GM18909 (cell line): ENCODE results near the gene PARVA.
"Not testable (repeated sequence)": the region's sequence is repeated elsewhere in the genome, so short reads cannot be mapped to it uniquely, and the experiment has no call there.

Experiments
- ATAC-seq: cut with Tn5 transposase; IDR thresholded peaks from one replicate; pipeline ENCODE4 v1.9.1; 2021; ENCODE audit warnings: mild to moderate bottlenecking; ENCODE audit not compliant: unreplicated experiment, poor library complexity

PARVA gene

DNA sequence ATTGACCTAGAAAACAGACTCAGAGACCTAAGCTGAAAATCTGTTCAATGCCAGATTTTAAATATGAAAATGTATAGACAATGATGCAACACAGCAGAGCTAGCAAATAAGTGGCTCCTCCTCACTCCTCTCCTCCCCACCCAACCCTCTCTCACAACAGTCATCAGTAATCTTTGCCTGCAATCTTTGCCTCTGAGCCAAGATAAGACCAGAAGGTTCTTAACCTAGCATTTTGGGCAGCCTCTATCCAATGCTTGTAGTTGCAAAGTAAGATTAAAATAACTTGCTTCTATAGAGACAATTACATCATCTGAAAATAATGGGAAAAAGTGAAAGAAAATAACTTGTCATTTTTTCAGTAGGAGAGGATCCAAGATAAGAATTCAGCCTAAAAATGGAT, 117.3 kb downstream of the PARVA start:
- no peak for ATAC-seq

DNA sequence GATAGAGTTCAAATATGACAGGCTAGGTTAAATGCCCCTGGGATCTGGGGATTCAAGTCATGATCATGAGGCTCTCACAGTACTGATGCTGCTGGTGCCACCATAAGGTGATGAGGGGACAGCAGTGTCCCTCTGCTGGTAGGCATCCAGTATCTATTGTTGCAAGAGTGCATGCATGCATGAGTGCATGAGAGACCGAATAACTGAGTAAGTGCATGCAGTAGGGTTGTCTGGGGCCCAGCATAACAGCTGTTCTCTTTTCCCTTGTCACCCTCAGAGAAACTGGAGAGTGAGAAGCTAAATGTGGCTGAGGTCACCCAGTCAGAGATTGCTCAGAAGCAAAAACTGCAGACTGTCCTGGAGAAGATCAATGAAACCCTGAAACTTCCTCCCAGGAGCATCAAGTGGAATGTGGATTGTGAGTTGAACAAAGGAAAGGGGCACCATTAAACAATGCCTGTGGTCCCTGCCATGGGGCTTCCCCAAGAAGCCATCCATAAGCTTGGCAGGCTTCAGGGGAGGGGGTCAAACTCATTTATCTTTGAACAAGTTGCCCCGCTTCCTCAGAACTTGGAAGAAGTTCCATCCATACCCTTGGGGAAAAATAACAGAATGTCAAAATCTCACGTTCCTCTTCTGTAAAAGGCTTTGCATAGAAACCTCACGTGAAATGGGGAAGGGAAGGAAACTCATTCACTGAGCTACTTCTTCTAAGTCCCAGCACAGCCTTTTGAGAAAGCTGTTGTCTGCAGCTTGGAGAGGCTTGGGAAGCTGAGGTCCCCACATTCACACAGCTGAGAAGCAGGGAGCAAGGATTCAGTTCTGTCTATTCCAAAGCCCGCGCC, 119.0 kb downstream of the PARVA start:
- ATAC-seq, result no peak

DNA sequence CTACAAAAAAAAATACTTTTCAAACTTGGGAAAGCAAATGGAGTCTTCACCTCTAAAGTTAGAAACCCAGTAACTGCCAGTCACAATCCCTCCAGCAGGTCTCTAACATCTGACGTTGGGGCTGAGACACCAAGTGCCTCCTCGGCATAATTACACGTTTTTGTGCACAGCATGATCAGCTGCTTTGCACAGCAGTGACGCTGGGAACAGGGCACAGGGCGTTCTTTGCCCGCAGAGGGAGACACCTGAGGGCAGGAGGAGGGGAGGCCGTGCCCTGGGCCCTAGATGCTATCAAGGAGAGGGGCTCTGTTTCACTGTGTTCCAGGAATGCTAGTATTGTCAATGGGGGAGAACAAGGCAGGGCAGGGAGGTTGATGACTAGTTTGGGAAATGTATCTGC, 120.1 kb downstream of the PARVA start:
- no peak for ATAC-seq

DNA sequence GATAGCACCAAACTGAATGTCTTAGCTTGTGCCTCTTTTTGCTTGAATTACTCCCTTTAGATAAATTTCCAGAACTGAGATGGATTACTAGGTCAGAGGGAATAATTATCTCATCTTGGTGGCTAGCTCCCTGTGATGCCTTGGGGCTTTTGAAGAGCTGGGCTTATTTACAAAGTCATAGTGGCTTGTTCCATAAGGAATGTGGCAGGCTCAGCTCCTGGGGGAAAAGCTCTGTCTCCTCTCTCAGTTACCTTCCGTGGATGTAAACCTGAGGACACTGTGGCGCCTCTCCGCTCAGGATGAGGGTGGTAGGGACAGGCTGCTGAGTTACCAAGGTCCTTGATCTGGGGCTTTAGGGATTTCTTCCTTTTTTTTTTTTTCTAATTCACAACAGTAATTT, 121.7 kb downstream of the PARVA start:
- ATAC-seq, result no peak

DNA sequence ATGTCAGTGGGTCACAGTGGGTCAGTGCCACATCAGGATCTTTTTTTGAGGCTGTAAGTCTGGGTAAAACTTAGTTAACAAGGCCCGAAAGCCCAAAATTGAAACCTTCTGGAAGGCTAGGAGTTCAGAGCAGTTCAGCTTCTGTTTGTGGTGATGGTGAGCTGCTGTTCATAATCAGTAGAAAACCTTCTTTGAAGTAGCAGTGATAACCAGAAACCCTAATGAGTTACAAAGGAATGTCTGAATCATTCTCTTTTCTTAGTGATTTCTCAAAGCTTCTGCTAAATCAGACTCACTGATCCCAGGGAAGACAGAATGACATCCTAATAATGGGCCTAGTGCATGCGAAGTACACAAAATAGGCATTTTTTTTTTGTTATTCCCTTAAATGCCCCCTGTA, 124.7 kb downstream of the PARVA start:
- ATAC-seq, result no peak

DNA sequence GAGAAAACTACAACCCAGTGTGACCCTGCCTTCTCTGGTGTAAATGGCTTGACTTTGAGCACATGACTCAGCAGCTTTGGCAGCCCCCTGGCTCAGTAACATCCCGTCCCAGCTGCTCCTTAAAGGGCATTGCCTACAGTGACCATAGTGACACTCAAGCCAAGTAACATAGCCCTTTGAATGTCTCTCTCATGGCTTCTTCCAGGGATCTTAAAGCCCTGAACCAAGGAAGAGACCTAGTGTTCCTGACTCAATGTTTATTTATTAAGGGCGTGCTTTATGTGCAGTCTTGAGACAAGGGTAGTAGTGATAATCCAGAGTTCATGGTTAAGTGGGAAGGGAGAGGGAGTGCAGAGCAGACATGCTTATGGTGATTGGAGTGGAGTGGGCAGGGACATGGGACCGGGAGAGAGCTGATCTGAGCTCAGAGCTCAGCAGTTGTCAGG, 125.7 kb downstream of the PARVA start:
- ATAC-seq, result no peak

DNA sequence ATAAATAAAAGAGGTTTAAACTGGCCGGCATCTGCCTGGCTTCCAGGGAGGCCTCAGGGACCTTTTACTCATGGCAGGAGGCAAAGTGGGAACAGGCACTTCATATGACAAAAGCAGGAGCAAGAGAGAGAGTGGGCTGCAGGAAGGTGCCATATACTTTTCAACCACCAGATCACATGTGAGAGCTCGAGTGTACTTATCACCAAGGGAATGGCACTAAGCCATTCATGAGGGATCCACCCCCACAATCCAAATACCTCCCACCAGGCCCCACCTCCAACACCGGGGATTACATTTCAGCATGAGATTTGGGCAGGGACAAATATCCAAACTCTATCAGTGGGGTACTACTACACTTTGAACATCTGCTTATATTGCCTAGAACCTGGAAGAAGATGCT, 126.5 kb downstream of the PARVA start:
- no peak for ATAC-seq

DNA sequence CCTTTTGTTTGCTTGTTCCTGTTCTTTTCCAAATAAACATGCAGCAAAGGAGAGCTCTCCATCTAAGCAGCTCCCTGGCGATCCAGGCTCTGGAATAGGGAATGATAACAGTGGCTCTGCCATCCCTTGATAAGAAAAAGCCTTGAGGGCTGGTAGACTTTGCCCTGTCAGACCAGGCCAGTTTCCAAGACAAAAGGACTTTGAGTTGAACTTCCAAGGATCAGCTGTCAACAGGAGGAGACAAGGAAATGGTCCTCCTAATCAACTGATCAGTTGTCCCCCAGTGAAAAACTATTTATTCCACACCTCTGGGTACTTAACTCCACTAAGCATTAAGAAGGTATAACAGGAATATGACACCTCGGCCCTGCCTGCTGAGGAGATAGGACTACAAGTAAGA, 127.8 kb downstream of the PARVA start:
- ATAC-seq, result no peak

DNA sequence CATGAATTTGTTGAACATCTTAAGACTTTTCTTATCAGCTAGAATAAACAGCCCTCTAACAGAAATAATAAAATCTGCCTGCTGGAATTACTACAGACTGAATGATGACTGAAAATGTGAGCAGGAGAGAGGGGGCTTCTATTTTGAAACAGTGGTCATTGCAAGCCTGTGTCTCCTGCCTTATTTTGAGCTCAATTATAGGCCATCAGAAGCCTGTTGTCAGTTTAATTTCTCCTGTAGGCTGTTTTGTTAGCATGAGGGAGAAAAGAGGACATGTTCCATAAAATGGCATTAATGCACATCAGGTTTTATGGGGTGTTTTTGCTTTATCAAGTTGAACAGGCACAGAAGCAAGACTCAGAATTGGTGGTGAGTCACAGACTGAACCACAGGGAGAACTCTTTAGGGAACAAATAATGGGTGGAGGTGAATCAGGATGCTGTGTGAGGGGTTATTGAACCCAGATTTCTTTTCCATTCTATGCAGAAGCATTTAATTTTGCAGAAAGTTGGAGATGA, 129.1 kb downstream of the PARVA start:
- no peak for ATAC-seq

DNA sequence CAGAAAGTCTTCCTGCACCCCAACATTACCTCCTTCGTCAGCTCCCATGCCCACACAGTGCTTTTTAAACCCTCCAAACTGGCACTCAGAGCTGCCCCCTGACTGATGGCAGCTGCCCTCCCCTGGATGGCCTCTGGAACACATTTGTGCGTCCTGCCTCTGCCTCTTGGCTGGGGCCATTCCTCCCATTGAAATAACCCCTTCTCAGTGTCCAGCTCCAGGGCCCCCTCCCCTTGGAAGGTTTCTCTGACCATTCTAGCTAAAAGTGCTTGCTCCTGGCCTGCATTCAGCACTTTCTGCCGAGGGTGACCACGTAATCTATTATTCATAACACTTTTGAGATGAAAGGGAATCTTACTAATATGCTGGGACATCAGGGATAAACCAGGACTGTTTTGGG, 130.0 kb downstream of the PARVA start:
- no peak for ATAC-seq

DNA sequence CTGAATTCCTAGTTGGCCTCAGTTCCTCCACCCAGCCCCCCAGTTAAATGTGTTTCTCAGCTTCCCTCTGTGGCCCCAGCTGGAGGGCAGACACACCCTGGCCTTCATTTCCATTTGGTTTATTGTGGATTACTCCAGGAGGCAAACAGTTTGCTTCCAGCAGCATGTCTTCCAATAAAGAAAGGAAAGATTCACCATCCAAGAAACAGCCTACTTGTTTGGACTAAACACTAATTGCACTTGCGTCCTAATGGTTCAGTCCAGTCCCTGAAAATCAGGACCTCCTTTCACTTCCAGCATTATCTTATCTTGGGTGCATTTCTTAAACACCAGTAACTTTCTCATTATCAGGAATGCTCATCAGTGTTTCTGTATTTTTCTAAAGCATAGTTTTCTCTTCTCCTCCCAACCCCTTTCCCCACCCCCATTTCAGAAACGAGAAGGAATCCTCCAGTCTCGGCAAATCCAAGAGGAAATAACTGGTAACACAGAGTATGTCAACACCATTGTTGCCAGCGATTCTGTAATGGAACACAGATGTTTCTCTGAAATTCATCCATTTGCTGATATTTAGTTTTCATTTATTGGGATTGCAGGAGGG, 130.9 kb downstream of the PARVA start:
- ATAC-seq, result no peak

DNA sequence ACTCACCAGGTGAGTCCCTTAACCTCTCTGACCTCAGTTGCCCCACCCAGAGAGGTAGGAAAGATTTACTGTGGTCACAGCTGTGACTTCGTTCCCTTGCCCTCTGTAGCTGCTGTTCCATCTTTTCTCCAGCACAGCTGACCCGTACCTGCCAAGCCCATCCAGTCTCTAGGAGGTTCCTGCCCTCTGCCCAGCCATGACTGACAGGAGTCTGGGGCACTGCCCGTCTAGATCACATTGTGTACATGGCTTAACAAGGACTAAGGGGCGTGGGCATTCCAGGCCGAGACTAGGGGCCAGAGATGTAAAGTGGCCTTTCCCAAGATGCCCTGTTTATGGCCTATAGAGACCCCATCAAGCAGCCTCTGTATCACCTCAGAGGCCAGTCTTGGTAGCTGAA, 132.0 kb downstream of the PARVA start:
- no peak for ATAC-seq

DNA sequence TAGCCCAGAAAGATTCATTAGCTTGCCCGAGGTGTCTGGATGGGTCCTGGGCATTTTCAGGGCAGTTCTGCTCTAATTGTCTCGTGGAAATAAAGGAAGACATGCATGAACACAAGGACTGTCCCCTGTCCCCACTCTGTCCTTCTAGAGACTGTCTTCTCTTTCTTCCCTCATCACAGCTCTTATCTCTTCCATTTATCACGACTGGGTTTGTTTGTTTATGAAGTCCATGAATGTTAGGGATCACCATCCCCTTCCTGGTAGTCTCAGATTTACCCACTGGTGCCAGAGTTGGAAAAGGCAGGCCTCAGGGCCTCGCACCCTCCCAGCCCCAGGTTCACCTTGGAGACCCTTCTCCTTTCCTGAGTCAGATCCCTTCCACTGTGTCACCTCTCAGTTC, 134.8 kb downstream of the PARVA start:
- ATAC-seq, result no peak

DNA sequence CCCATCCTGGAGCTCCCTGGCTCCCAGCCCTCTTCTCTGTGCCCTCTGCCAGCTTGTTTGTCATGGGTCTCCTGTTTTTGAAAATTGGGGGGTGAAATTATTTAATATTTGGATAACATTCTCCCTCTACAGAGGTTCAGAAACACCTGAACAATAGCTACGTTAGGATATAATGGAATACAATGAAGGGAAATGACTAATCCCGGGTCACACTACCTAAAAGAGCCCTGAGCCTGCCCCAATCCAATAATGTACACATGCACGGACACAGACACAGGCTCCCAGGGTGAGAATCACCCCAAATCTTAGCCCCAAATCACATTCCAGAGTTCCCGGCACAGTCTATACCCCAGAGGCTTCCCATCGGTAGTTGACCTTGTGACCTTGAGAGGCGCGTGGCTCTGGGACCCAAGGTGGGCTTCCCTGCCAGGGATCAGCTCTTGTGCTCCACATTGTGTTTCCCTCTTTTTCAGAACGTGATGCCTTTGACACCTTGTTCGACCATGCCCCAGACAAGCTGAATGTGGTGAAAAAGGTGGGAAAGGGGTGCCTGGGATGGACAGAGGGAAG, 135.5 kb downstream of the PARVA start:
- no peak for ATAC-seq

DNA sequence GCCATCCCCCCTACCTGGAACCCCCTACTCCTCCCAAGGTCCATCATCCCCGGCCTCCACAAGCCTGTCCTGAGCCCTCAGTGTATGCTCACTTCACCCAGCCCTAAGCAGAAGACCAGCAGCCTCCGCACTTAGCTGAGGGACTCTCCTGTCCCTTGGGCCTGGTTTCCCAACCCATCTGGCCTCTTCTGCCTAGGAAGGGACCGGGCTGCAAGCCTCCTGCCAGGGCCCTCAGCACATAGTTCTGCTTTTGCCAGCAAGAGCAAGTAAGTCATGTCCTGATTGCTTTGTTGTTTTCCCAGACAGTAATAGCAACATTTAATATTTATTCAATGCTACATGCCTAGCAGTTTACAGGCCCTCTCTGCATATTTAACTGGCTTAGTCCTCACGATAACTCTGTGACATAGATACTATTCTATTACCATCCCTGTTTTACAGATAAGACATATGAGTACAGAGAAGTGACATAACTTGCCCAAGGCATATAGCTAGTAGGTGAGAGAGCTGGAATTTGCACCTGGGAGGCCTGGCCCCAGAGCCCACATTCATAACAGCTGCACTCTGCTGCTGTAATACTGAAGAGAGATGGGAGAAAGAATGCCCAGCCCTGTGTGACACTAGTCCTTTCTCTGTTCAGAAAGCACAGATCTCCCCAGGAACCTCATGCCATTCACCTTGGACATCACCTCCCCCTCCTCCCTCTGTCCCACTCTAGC, 139.2 kb downstream of the PARVA start:
- no peak for ATAC-seq

DNA sequence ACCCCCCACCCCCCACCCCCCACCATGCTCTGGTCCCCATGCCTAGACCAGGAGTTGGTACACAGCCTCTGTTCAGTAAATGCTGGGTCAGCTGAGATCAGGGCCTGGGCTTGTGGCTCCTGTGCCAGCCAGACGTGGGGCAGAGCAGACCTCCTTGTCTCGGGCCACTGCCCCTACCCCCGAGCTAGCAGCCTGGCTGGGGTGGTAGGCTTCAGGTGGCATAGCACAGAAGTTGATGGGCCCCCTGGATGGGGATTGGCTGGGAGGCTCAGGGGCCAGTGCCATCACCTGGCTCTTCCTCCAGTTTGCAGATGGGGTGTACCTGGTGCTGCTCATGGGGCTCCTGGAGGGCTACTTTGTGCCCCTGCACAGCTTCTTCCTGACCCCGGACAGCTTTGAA, 139.9 kb downstream of the PARVA start:
- ATAC-seq, result no peak

DNA sequence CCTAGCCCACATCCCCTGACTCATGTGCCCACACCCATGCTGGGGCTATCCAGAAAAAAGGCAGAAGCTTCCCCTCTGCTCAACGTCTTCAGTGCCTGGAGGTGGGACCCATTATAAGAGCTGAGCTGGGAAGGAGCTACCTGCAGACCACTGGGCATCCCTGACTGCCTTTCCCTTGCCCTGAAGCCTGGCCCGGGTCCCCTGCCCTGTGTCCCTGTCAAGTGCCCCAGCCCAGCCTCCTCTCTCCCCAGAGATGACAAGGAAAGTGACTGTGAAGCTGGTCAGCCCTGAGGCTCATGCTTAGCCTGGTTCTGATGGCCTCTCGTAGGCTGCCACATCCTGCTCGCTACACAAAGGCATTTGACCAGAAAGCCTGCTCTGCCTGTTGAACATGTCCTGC, 140.4 kb downstream of the PARVA start:
- ATAC-seq, result no peak

DNA sequence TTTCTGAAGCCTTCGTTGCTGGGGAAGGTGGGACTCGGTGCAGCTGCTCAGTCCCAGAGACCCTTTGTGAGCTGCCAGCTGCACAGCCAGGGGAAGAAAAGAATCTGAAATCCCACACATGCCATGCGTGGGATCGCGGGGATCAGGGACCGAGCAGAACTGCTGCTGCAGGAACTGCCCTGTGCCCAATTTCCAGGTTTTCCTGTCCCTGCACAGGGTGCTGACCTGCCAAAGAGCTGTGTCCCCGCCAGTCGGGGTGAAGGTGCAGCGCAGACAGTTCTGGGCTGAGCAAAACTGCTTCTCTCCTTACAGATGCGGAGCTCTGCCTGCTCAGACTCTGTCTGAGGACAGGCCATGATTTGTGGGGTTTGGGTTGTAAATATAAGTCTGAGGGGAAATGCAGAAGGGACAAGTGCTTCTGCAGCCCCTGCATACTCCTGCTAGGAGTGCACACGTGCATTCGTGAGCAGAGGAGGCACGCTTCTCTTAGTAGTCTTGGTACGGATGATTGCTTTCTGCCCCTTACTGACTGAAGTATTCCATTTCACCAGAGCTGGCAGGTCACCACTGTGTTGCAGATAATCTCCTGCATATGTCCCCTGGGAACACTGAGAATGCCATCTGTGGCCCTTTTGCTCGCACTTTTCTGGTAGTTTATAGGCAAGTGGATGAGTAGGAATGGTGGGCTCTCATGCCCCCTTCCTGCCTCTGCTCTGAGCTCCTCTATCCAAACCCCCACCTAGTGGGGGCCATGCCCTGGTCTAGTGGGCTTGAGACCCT, 141.4 kb downstream of the PARVA start:
- ATAC-seq, result no peak

DNA sequence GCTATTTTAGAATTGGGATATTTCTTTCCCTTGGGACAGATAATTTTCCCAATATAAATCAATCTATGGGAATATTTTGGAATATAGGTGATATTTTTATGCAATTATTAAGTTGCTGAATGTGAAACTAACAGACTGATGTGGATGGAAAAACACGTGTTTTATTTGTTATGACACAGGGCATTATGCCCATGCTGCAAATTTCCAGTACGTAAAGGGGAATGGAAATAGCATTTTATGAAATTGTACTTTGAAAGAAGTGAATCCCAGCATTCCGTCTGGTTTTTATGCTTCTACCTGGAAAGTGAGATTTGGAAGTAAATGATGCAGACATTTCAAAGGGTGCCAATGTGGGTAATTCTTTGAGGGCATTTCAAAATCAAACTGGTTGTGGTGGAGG, 142.7 kb downstream of the PARVA start:
- ATAC-seq, result no peak

DNA sequence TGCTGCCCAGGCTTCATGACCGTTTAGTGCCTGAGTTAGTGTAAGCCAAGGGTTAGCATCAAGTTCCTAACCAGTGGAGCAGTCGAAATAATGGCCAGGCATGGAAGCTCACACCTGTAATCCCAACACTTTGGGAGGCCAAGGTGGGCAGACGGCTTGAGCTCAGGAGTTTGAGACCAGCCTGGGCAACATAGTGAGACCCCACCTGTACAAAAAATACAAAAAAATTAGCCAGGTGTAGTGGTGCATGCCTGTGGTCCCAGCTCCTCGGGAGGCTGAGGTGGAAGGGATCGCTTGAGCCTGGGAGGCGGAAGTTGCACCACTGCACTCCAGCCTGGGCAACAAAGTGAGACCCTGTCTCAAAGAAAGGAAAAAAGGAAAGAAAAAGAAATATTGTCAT, 143.2 kb downstream of the PARVA start:
- not testable (repeated sequence) for ATAC-seq
